Activated CD4-positive, alpha-beta T cell treated with anti-CD3 and anti-CD28 coated beads for 48 hours (primary cell): ENCODE measurements around the gene SLC6A9.

ENCODE experiments used
- DNase-seq: peaks from one replicate; pipeline ENCODE4 v3.0.0-alpha.2; 2020

SLC6A9 gene

GRCh38 chr1:43965316-43965715, 65.9 kb downstream of the SLC6A9 start:
- no peak for DNase-seq

GRCh38 chr1:43963890-43964289, 67.4 kb downstream of the SLC6A9 start:
- no peak for DNase-seq

GRCh38 chr1:43963006-43963405, 68.3 kb downstream of the SLC6A9 start:
- no peak for DNase-seq

GRCh38 chr1:43962324-43962723, 68.9 kb downstream of the SLC6A9 start:
- no peak for DNase-seq

- DNase-seq, result no peak
Observed at GRCh38 chr1:43961692-43962091, 69.6 kb downstream of the SLC6A9 start.

GRCh38 chr1:43960798-43961197, 70.5 kb downstream of the SLC6A9 start:
- no peak for DNase-seq

GRCh38 chr1:43958351-43959255, 72.7 kb downstream of the SLC6A9 start:
- no peak for DNase-seq

GRCh38 chr1:43957407-43958040, 73.7 kb downstream of the SLC6A9 start:
- DNase-seq, result no peak

- no peak for DNase-seq
Observed at GRCh38 chr1:43956234-43956633, 75.0 kb downstream of the SLC6A9 start.

GRCh38 chr1:43954036-43954435, 77.2 kb downstream of the SLC6A9 start:
- no peak for DNase-seq

GRCh38 chr1:43953361-43953760, 77.9 kb downstream of the SLC6A9 start:
- DNase-seq, result no peak

- no peak for DNase-seq
Observed at GRCh38 chr1:43952731-43953346, 78.4 kb downstream of the SLC6A9 start.

GRCh38 chr1:43951021-43951985, 80.0 kb downstream of the SLC6A9 start:
- no peak for DNase-seq

- no peak for DNase-seq
Observed at GRCh38 chr1:43949678-43950077, 81.6 kb downstream of the SLC6A9 start.

- DNase-seq, result no peak
Observed at GRCh38 chr1:43947874-43948437, 83.3 kb downstream of the SLC6A9 start.

GRCh38 chr1:43947061-43947873, 84.0 kb downstream of the SLC6A9 start:
- DNase-seq, result peak; percentile 35
